Measurements from ENCODE around the gene KCNC1.

DNA sequence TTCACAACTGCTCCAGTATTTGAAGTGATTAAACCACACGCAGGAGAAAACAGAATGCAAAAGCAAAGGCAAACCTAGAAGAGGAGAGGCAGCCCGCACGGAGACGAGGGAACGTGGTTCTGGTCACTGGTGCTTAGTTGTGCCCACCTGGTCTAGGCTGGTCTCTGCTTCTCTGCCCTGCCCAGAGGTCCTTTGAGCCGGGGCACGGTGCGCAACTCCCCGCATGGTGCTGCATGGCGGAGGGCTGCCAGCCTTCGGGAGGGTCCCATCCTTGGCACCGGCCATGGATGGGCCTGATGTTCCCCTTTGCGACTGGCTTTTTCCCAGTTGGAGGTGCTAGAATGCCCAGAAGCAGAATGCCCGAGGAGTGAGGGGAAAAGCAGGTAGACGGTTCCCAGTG lies 46.1 kb downstream of the KCNC1 start:
- TF ChIP-seq, protein P1, sequence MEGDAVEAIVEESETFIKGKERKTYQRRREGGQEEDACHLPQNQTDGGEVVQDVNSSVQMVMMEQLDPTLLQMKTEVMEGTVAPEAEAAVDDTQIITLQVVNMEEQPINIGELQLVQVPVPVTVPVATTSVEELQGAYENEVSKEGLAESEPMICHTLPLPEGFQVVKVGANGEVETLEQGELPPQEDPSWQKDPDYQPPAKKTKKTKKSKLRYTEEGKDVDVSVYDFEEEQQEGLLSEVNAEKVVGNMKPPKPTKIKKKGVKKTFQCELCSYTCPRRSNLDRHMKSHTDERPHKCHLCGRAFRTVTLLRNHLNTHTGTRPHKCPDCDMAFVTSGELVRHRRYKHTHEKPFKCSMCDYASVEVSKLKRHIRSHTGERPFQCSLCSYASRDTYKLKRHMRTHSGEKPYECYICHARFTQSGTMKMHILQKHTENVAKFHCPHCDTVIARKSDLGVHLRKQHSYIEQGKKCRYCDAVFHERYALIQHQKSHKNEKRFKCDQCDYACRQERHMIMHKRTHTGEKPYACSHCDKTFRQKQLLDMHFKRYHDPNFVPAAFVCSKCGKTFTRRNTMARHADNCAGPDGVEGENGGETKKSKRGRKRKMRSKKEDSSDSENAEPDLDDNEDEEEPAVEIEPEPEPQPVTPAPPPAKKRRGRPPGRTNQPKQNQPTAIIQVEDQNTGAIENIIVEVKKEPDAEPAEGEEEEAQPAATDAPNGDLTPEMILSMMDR (IDR thresholded peaks at IDR 0.05) = no peak
- TF ChIP-seq POLR2A (IDR thresholded peaks at IDR 0.05) = no peak
